Head of caudate nucleus (tissue), 42 donors: ENCODE measurements around the gene C18orf32.
"Not testable (repeated sequence)": the region's sequence is repeated elsewhere in the genome, so short reads cannot be mapped to it uniquely, and the experiment has no call there.

ENCODE experiments used
- DNase-seq, 42 donors: peaks; one replicate each; pipeline versions ENCODE4 v3.0.0 to v3.0.0-alpha.2; 2020 to 2021; ENCODE audit warnings: mixed read lengths in 7 of 42
- intact Hi-C: fragments of 100-400 bp; cut with DNase I; formaldehyde crosslinking; loops from one replicate; pipeline ENCODE4 v1.15.0; 2022

C18orf32 gene

DNA sequence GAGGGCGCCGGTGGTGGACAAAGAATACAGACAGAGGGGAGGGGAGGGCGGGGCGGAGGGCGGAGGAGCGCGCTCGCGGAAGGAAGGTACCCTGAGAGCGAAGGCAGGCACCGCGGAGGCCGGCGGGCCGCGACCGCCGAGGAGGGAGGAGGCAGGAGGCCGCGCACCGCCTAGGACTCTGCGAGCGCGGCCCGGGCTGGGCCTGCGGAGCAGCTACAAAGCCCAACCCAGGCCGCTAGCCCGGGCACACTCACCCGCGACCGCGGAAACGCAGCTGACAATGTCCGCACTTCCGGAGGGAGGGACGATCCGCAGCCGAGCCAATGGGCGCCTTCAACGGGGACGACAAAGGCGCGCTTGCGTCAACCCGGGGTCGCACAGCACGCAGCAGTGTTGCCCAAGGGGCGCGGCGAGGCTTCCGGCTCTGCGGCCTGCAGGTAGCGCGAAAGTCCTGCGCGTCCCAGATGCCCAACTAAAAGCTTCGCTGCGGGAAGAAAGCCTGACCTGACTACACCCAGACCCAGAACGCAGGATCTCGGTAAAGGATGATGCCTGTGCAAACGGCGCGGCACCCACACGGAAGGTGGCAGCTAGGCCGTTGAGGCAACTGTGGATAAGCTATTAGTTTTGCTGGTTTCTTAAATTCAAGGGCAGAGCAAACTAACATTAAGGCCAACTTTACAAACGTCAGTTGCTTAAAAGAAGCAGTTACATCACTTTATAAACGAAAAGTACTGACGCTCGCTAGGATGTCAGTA is at the start of gene C18orf32:
TSS of gene C18orf32 (minus strand) at position 282 of the 758 bp plus-strand sequence. CDS start 3,486 bp downstream, outside the sequence.
- DNase-seq, result peak; percentile 90 to 99 (median 97)
- intact Hi-C loops, result no loop called here

- DNase-seq, result no peak
- intact Hi-C loops, result no loop called here
Measured at GRCh38 chr18:49534846-49535601, 48.0 kb upstream of the C18orf32 start.

DNA sequence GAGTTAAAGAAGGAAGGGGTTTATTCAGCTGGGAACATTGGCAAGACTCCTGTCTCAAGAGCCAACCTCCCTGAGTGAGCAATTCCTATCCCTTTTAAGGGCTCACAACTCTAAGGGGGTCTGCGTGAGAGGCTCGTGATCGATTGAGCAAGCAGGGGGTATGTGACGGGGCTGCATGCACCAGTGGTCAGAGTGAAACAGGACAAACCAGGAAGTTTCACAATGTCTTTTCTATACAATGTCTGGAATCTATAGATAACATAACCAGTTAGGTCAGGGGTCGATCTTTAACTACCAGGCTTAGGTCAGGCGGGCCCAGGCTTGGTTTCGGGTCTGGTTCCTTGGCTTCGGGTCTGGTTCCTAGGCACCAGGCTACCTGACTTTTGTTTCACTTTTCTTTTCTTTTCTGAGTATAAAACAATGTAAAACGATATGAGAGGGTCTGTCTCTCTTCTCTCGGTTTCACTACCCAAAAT is 44.7 kb upstream of the C18orf32 start:
- DNase-seq, result peak in 3 of 42 donors; percentile 4 to 17 (median 12)

DNA sequence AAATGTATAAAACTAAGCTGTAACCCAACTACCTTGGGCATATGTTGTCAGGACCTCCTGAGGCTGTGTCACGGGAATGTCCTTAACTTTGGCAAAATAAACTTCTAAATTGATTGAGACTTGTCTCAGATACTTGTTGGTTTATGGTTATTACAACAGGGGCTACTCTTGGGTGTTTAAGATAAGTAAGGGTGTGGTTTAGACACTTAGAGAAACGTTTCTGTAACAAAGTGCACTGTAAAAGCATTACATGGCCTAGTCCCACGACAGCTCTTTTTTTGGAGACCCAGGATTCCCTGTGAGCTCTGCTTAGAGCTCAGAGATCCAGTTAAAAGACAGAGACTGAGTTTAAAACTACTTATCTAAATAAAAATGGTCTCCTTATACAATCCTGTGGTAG is 42.6 kb upstream of the C18orf32 start:
- intact Hi-C loops, result no loop called here
- DNase-seq, result no peak

More for the DNA sequence above, 44.7 kb upstream of the C18orf32 start:
- intact Hi-C loops, result no loop called here

DNA sequence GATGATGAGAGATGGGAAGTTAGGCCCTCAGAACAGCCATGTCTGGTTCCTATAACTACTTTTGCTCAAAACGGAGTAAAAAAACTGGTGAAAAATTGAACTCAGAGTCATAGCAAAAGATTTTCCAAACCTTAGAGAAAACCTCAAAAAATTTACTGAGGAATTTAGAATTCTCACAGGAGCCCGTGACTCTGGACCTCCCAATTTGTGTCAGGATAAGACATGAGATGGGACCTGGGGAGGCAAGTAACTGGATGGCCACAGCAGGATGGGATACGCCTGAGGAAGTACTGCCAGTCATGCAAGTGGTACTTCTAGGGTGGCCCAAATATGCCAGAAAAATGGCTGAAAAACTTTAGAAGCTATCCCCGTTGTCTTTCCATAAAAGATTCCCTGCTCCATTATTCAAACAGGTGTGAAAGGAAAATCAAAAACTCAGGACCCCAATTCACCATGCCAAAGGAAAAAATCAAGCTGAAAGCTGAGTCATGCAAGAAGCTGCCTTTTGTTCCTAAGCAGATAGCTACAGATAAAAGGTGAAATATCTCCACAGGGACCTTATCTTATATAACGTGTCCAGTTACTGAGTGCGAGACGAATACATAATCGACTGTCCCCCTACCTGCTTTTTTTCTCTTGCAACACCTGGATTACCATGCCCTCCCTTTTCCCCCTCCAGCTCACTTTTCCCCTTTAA is 40.7 kb upstream of the C18orf32 start:
- DNase-seq, result no peak
- intact Hi-C loops, result no loop called here

DNA sequence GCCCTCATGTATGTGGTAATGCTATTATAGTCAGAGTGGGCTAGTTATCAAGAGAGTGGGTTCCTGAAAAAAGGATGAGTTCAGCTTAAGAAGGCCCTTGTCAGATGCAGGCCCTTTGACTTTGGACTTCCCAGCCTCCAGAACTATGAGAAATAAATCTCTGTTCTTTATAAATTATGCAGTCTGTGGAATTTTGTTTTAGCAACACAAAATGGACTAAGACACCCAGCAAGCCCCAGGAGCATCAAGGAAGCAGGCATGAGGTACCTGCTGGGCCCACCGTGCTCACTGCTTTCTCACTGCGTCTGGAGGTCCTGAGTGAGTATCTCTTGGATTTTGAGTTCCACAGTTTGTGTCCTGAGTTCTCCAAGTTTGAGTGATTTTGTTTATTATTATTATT is 38.9 kb upstream of the C18orf32 start:
- DNase-seq, result no peak
- intact Hi-C loops, result no loop called here

- DNase-seq, result no peak
- intact Hi-C loops, result no loop called here
Measured at GRCh38 chr18:49524951-49525350, 37.9 kb upstream of the C18orf32 start.

- no peak for DNase-seq
- intact Hi-C loops, result no loop called here
Measured at GRCh38 chr18:49524349-49524748, 37.3 kb upstream of the C18orf32 start.

- DNase-seq, intact Hi-C loops: not testable (repeated sequence)
Measured at GRCh38 chr18:49523580-49524093, 36.6 kb upstream of the C18orf32 start.

GRCh38 chr18:49521216-49521835 is 34.3 kb upstream of the C18orf32 start:
- DNase-seq, result peak in 1 of 42 donors; percentile 22

GRCh38 chr18:49520661-49521145 is 33.7 kb upstream of the C18orf32 start:
- no peak for DNase-seq

More at GRCh38 chr18:49521216-49521835, 34.3 kb upstream of the C18orf32 start:
- intact Hi-C loops, result no loop called here

GRCh38 chr18:49519101-49519971 is 32.3 kb upstream of the C18orf32 start:
- intact Hi-C loops, result no loop called here
- no peak for DNase-seq

More at GRCh38 chr18:49520661-49521145, 33.7 kb upstream of the C18orf32 start:
- intact Hi-C loops, result no loop called here

DNA sequence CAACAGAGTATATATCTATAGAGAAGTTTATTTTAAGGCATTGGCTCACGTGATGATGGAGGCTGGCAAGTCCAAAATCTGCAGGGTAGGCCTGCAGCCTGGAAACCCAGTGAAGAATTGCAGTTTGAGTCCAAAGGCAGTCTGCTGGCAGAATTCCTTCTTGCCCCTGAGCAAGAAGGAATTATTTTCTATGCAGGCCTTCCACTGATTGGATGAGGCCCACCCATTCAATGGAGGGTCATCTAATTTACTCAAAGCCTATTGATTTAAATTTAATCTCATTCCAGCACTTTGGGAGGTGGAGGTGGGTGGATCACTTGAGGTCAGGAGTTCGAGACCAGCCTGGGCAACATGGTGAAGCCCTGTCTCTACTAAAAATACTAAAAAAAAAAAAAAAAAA is 30.4 kb upstream of the C18orf32 start:
- DNase-seq, result no peak
- intact Hi-C loops, result no loop called here

DNA sequence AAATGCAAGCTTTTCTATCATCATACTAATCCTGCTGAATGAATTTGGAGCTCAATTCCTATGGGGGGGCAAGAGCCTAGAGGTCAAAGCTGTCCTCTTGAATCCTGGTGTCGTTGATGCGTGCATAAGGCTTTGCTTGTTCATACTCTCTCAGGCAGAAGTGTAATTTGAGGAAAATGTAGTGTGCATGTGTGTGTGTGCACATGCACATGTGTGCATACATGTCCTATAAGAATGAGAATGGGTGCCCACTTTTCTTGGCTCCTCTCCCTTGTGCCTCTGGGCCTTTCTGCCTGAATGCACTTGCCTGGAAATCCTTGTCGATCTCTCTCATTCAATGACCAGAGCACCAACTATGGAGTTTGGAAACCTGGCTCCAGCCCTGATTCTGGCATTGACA is 28.5 kb upstream of the C18orf32 start:
- DNase-seq, result no peak
- intact Hi-C loops, result no loop called here

- intact Hi-C loops, DNase-seq: not testable (repeated sequence)
Measured at GRCh38 chr18:49515003-49515402, 28.0 kb upstream of the C18orf32 start.

GRCh38 chr18:49514577-49514976 is 27.5 kb upstream of the C18orf32 start:
- DNase-seq, result no peak
- intact Hi-C loops, result loop anchor here (5.0 kb wide), 1 partner anchor 343 kb away; no protein-coding TSS in a partner anchor

GRCh38 chr18:49512876-49513275 is 25.8 kb upstream of the C18orf32 start:
- DNase-seq, result not testable (repeated sequence)
- intact Hi-C loops, result loop anchor here (5.0 kb wide), 1 partner anchor 344 kb away; no protein-coding TSS in a partner anchor
